NT2/D1 (cell line): ENCODE measurements around the gene C4orf50.

Experiments used
- SUZ12 ChIP-seq: IDR thresholded peaks from 2 replicates; pipeline ENCODE4 v1.6.1; 2011; ENCODE audit not compliant: insufficient read length, insufficient read depth; ENCODE audit errors: extremely low read depth
- YY1 ChIP-seq: IDR thresholded peaks from 2 replicates; pipeline ENCODE4 v1.6.1; 2011; ENCODE audit not compliant: insufficient read length, insufficient read depth
- ZNF274 ChIP-seq: IDR thresholded peaks from 2 replicates; pipeline ENCODE4 v1.6.1; 2011; ENCODE audit warnings: mild to moderate bottlenecking, low read depth, low read length

DNA sequence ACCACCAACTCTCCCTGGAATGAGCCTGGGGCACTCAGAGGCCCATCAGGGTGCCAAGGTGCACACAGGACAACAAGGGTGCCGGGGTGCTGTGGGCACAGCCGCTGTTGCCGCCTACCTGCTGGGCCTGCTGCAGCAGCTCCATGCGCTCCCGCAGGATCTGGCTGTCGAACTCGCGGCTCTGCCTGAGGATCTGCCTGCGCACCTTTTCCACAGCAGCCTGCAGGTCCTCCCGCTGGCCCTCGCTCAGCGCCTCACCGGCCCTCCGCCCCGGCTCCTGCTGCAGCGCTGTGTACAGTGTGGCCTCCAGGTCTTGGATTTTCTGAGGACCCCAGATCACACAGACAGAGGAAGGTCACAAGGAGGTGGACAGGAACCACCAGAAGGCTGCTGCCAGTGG is 17.6 kb upstream of the C4orf50 start:
- TF ChIP-seq YY1 (no peak), SUZ12 (no peak), ZNF274 (no peak)
